HG03095 (cell line): ENCODE results near the gene SMIM36.
A peak's percentile ranks its signal among the peaks of the same experiment; 100 is the strongest.
"Not testable (repeated sequence)": the region's sequence is repeated elsewhere in the genome, so short reads cannot be mapped to it uniquely, and the experiment has no call there.

Experiments used
- ATAC-seq: cut with Tn5 transposase; IDR thresholded peaks from one replicate; pipeline ENCODE4 v1.9.1; 2021; ENCODE audit warnings: moderate library complexity; ENCODE audit not compliant: unreplicated experiment

SMIM36 gene

DNA sequence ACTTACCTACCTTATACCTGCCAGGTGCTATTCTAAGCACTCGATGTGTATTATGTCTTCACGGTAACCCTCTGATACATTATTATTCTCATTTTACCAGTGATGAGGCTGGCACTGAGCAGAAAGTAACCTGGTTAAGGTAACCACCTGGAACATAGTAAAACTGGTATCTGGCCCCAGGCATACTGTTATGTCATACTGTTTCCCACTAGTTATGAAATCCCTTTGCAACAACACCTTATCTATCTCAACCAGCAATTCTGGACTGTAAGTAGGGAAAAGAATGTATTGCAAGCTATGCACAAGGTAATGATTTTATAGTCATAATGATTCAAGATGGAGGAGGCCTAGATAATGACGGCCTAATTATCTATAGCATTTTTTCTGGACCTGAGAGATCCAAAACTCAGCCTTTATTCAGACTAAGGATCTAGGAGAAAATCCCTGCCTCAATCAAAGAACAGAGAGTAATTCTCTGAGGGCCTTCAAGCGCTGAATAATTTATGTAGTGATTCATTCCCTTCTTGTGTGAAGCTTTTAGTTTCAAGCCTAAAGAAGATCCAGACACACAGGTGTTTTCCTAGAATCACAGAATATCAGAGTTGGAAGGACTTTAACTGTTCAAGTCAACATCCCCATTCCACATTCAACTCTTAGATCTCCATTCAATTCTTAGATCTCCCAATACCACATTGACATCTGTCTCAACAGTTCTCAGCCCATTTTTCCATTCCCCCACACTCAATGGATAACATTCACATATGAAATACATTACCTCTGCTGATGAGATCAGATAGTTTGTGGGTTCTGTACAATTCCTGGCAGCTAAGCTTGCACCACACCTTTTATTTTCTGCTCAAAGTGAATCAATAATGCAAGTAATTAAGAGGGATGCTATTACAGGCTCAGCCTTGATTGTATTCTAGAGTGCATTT, 74.8 kb downstream of the SMIM36 start:
- ATAC-seq = peak; percentile 24

DNA sequence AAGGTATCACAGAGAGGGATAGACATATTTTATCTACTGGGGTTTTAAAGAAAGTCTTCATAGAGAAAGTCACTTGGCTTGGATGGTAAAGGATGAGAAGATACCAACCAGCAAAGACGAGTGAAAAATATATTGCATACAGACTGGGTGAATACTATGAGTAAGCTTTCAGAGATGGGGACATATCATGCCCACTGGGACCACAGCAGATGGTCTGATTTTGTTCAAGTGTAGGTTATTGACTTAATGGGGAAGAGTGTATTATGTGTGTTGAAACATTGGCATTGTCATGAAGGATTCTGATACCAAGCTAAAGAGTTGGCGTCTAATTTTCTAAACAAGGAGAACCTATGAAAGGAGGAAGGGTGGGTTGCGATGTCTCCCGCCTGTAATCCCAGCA, 75.8 kb downstream of the SMIM36 start:
- no peak for ATAC-seq

DNA sequence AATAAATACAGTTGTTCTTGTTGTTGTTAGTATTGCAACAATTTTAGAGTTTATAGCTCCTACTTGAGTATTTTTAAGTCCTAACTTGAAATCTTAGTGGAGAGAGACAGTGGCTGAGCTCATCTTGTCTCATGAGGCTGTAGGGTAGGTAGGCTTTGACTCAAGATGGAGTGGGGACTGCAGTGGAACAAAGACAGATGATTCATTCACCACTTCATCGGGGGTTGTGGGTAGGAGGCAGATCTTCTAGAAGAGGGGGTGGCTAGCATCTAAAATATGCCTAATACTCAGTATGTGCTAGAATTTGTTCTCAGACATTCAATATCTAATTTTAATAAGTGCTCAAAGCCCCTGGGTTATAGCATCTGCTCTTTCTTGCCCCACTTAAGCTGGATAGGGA, 76.5 kb downstream of the SMIM36 start:
- no peak for ATAC-seq

DNA sequence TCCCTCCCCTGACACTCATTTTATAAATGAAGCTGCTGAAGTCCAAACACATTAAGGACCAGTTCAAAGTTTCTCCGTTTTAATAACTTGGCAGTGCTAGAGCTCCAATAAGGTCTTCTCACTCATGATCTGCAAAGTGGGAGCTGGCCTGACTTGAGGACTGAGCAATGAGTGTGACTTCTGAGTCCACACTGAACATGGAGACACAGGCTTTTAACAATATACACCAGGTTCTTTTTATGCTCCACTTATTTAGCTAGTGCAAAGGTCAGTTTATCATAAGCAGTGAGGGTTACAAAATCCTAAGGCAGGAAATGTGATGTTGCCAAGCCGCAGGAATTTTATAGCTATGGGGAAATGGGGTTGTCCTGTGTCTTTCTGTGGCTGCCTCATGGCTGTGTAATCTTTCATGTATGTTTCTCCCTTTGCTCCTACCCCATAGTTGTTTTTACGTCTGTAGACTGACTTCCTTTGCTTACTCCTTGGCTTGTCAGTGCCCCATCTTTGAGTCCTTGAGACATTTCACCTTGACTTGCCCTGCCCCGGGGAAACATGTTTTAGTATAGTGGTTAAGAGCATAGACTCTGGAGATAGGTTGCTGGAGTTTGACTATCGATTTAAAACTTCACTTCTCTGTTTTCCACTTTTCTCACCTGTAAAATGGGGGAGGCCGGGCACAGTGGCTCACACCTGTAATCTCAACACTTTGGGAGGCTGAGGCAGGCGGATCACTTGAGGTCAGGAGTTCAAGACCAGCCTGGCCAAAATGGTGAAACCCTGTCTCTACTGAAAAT, 77.4 kb downstream of the SMIM36 start:
- no peak for ATAC-seq

DNA sequence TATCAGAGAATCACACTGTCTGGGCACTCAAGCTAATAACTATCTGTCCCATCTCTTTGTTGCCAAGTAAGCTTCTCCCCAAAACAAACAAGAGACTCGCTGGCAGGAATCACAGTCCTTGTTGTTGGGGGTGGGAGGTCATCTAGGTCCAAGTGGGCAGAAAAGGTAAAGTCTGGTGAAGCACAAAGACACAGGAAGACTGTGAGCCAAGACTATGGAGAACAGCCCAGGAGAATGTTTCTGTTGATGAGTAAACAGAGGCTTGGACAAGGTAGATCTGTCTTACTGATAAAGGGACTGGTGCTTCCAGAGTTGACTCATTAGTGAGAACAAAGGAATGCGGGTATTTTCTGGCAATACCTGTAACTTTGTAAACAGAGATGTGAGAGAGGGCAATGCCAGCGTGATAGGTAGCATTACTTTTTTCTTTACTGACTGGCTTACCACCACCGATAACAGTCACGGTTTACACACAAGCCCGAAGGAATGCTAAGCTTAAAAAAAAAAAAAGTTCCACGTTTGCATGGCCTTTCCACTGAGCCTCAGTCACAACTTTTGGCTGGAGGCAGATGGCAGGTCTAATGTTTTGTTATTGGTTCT, 78.1 kb downstream of the SMIM36 start:
- ATAC-seq = no peak

DNA sequence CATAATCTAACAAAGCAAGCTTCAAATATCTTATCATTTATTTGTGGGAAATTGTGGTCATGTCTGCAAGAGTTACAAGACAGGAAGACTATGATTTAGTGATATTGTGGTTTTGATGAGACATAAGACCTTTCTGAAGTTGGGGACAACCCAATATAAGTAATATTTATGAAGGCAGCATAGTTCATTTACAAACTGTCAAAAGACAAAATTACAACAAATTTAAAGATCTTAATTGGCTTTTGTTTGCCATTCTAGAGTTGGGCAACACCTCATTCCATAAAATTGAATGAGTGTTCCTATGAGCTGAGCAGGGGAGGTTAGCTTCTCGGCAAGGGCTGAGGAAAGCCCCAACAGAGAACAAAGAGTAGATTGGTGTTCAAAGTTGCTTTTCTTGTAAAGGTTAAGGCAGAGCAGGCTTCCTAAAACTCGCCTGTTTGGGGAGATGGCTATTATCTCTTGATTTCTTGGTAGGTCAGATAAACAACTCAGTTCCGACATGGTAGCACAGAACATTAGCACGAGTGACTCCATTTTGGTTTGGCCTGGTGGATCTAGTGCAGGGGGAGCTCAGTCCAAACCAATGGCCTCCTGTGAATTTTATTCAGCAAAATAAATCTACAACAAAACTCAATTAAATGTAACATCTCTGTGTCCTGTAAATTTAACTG, 78.8 kb downstream of the SMIM36 start:
- no peak for ATAC-seq

DNA sequence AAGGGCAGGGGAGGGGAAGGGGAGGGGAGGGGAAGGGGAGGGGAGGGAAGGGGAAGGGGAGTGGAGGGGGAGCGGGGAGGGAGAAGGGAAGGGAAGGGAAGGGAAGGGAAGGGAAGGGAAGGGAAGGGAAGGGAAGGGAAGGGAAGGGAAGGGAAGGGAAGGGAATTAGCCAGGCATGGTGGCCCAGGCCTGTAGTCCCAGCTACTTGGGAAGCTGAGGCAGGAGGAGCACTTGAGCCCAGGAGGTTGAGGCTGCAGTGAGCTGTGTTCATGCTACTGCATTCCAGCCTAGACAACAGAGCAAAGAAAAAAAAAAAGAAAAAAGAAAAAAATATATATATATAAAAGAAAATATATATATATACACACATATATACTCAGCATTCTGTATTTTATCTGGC, 79.3 kb downstream of the SMIM36 start:
- ATAC-seq = not testable (repeated sequence)

DNA sequence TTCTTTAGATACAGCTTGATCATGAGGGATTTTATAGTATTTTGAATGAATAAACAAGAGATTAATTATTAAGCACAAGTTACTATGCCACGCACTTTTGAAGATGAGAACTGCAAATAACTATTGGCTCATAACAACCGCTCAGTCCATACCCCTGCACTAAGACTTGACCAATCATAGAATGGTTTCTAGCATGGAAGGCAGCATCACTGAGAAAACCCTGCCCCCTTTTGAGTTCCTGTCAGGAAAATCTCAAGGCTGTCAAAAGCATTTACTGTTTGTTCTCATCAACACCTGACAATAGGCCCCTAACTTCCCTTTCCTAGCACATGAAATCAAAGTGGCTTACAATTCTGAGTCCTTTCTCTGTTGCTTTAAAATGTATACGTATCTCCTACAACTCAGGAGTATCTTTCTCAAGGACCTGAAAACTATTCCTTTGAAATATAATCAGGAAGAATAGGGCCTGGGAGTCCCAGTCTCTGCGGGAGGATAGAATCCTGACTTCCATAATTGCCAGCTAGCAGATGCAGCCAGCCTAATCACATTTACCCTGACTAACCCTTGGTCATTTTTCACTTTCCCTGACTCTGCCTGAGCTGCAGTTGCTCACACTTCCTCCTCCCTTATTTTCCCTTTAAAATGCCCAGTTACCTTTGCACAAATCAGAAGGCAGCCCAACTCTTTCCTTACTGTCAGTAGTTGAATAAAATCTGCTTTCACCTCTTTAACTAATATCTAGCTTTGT, 80.5 kb downstream of the SMIM36 start:
- no peak for ATAC-seq

DNA sequence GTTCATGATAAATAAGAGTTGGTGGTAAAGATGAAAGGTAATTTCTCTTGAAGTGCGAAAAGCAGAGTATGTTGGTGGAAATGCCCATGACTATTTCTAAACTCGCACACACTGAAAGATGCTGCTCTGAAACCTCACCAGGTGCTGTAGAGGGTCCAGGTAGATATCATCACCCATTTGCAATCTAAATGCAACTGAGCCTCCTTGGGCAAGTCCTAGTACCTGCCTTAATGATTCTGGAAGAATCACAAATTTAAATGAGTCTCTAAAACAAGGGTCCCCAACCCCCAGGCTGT, 83.7 kb downstream of the SMIM36 start:
- no peak for ATAC-seq

DNA sequence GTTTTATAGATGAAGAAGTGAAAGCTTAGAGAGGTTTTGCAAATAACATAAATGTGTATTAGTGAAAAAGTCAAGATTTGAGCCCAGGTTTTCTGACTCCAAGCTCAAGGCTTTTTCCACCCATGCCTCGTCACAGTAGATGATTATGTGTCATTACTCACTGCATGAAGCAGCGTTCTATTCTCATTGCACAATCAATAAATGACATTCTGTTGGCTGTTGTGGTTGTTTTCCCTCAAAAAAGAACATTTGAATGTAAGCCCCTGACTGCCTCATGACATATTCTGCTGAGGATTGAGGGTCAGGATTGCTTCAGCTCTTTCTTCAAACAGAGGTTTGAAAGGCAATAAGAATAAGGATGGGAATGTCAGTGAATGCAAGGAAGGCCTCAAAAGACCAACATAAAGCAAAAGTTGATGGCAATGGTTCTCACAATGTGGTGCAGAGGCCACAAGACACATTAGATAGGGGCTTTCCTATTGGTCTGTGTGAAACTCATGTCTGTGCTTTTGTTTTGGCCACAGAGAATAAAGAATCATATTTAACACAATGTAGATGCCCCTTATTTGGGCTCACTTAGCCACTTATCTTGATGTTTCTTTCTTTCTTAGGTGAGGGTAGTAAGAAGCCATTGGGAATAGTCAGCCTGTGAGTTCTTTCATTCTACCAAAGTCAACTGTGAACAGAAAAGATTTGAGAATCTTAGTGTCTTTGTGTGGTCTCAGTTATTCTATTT, 84.2 kb downstream of the SMIM36 start:
- ATAC-seq = no peak

DNA sequence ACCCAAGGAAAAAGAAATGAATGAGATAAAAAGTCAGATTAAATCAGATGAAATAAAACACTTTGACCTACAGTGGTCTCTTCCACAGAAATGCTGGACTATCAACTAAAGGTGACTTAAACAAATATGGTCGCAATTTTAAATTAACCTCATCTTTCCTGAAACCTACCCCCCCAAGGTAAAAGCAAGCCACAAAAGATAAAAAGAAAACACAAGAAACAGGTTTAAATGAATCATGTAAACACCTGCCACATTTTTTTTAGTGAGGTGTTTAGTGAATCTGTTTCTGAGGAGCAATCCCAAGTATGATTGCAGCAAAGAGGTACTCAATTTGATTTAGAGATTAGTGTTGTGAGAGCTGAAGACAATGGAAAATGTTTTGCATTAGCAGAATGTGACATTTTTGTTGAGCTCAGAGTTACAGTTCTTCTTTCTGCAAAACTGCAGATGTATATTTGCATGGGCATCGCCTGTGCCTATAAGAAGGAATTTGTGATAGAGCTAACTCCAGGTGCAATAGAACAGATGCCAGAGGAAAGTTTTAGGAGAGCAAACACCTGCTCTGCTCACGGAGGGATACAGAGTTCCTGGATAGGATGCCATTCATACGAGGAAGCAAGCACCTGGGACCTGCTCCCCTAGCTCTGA, 86.2 kb downstream of the SMIM36 start:
- no peak for ATAC-seq

DNA sequence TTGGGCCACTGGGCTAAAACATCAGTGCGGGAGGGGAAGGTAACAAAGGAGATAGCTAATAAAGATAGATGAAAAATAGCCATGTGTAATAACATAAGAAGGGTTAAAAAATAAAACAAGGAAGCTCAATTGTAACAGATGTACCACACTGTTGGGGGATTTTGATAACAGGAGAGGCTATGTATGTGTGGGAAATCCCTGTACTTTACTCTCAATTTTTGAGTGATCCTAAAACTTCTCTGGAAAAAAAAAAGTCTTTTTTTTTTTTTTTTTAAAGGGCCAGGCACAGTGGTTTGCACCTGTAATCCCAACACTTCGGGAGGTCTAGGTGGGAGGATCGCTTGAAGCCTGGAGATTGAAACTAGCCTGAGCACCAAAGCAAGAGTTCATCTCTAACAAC, 87.7 kb downstream of the SMIM36 start:
- no peak for ATAC-seq

DNA sequence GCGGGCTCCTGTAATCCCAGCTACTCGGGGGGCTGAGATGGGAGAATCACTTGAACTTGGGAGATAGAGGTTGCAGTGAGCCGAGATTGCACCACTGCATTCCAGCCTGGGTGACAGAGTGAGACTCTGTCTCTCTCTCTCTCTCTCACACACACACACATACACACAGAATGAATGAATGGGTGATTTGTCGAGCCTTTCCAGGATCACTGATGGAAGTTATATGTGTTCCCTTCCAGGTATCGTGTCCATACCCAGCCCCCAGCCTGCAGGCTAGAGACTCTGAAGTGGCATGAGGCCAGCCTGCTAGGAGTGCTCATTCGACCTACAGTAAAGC, 88.5 kb downstream of the SMIM36 start:
- not testable (repeated sequence) for ATAC-seq

DNA sequence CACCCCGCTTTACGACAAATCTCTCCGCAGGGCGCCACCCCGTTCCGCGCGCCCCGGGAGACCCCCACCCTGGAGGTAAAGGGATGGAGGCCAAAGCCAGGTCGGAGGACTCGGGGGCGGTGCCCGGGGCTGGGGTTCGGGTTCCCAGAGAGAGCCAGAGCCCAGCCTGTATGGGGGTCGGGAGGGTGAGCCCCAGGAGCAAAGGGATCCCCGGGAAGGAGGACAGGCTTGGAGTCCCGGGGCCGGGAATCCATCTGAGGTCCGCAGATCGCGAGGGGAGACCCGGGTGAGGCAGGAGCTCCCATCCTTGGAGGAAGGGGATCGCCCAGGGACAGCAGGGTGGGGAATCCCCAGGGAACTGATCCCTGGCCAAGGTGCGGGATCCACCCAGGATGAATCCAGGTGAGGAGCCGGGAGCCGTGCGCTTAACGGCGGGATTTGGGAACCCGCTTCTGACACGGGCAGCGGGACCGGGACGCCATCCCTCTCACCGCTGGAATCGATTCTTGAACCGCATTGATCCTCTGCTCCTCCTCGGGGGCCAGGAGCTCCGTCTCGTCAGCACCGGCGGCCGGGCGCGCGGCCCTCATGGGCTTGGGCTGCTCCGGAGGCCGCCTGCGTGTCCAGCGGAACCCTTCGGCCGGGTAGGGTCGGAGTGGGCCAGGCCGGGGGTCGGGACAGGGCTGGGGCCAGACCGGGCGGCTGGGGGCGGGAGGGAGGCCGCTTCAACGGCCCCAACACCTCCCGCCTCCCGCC, 89.9 kb downstream of the SMIM36 start, which contains the start of gene MMD:
TSS of gene MMD (minus strand) at position 657 of the 756 bp plus-strand sequence. CDS start at position 517, 140 bp downstream.
- ATAC-seq = peak; percentile 6

DNA sequence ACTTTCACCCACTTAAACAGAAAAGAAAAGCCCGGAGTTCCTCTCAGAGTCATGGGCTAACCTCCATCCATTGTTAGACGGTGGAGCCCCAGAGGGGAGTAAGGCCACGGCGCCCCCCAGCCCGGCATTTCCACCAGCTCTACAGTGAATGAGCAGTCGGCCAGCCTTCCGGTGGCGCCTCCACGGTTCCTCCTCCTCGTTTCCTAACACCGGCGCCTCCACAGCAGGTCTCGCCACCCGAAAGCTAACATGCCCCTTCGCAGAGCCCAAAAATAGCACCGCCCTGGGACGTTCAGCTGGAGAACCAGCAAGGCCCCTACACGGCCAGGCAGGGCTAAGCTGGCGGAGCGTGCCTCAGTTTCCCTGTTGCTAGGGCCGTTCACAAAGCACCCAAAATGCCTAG, 90.5 kb downstream of the SMIM36 start:
- no peak for ATAC-seq

DNA sequence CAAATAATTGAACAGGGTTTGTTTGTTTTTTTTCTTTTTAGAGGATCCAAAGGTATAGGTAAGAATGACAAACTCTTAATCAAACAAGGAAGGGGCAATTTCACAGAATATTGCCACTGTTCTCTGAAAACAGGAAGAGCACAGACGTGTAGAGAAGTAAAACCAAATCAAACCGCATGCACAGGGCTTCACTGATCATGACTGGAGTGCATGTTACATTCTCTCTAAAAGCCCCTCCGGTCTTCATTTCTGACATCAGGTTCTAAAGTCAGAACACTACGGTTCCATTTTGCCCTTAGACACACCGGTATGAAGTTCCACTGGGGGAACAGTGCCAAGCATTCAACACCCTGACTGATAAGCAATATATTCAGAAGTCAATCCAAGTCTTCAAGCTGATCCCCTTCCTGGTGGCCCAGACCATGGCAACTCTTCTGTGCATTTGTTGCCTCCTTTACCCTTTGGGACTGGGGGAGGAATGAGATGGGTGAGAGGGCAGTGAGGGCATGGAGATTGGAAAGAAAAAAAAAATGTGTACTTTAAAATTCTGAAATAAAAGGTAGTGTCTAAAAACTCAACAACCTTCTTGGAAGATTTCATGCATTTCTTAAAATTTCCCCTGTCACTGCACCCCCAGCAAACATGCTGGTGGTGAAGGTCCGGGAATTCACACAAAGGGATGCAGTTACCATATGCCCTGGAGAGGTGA, 91.0 kb downstream of the SMIM36 start:
- peak; percentile 38 for ATAC-seq

DNA sequence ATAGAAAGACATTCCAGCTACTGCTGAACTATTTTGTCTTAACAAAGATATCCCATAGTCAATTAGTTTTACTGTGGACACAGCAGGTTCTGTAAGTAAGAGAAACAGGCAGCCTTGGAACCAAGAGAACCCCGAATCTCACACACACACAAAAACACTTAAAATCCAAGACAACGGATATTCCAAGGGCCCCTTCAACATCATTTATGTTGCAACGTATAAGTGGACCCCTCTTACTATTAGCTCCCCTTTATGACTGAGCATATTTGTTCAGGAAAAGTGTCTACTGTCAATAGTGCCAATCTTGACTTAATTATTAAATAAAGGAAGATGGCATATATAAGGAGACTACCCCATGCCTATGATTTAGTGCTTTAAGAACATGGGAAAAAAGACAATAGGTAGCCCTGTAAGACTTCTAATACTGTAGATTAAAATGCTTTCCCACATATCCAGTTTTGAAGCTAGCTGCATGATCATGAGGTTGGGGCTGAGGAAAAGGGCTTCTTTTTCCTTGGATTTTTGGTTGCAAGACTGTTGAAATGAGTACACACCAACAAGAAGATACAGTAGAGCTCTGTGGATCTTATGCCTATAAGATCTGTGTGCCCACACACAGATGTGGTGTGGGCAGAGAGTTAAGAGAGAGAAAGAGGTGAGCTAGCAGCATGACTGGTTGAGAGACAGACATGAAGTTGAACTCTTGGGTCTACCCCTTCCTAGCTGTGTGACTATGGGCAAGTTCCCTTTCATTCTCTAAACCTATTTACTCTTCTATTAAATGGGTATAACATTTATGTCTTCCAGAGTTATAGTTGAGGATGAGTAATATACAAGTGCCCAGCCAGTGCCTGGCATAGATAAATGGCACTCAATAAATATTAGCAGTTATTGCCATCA, 92.6 kb downstream of the SMIM36 start:
- no peak for ATAC-seq
